Progenitor cell of endocrine pancreas (in vitro differentiated cells): ENCODE results near the gene ADA. TPM values are rescaled to one million over a fixed set of nuclear protein-coding genes. Genes with fewer than 3 reads are reported as not detected.

ENCODE experiments used
- DNase-seq: peaks from one replicate; pipeline ENCODE4 v3.0.0; 2021; ENCODE audit warnings: low spot score; ENCODE audit not compliant: unreplicated experiment
- H3K27ac Mint-ChIP-seq: 2 replicates; pipeline ENCODE4 v1.8.0; 2021; ENCODE audit warnings: mild to moderate bottlenecking, moderate library complexity, mixed read lengths
- H3K27me3 Mint-ChIP-seq: 2 replicates; pipeline ENCODE4 v1.8.0; 2021; ENCODE audit warnings: mixed read lengths
- H3K36me3 Mint-ChIP-seq: 2 replicates; pipeline ENCODE4 v1.8.0; 2022; ENCODE audit warnings: mixed read lengths; ENCODE audit not compliant: insufficient read depth
- H3K4me1 Mint-ChIP-seq: 2 replicates; pipeline ENCODE4 v1.8.0; 2021; ENCODE audit warnings: low read depth, mixed read lengths
- H3K4me3 Mint-ChIP-seq: 2 replicates; pipeline ENCODE4 v1.8.0; 2021; ENCODE audit warnings: low read depth, mild to moderate bottlenecking, moderate library complexity, mixed read lengths
- H3K9me3 Mint-ChIP-seq: 2 replicates; pipeline ENCODE4 v1.8.0; 2021; ENCODE audit warnings: low read depth, mixed read lengths
- CTCF ChIP-seq: fragments of 200-600 bp; sonication (generic); IDR thresholded peaks from one replicate; pipeline ENCODE4 v1.5.0; 2021; ENCODE audit warnings: antibody characterized with exemption, mild to moderate bottlenecking; ENCODE audit not compliant: unreplicated experiment
- total RNA-seq: library from RNA; stranded (reverse); gene quantifications from 2 replicates; pipeline ENCODE4 v1.2.1, GENCODE V29; 2021

Gene ADA
- total RNA-seq, 1 donor from 2014 or later = 11.4 TPM

- H3K27ac Mint-ChIP-seq = no peak overlapping the region
- TF ChIP-seq CTCF = no peak
- H3K9me3 Mint-ChIP-seq = no peaks in the 10 kb centered on the region
- peaks cover 5% of the 10 kb centered on the region for H3K4me1 Mint-ChIP-seq
- no peaks in the 10 kb centered on the region for H3K36me3 Mint-ChIP-seq
- H3K27me3 Mint-ChIP-seq = no peaks in the 10 kb centered on the region
- no peak overlapping the region for H3K4me3 Mint-ChIP-seq
- no peak for DNase-seq
Observed at GRCh38 chr20:44571362-44571988, 80.0 kb downstream of the ADA start.

GRCh38 chr20:44570367-44570766 is 81.1 kb downstream of the ADA start:
- Mint-ChIP-seq H3K9me3 (no peaks in the 10 kb centered on the region), H3K27me3 (no peaks in the 10 kb centered on the region), H3K4me1 (no peaks in the 10 kb centered on the region), H3K36me3 (no peaks in the 10 kb centered on the region), H3K27ac (no peak overlapping the region), H3K4me3 (no peak overlapping the region)
- DNase-seq = no peak
- no peak for TF ChIP-seq CTCF

Other genes with a start within 250 kb of the ADA start
- 23.8 and 25.2 TPM in 2 replicates for gene TTPAL, start 175.8 kb downstream of the ADA start, total RNA-seq
- 36.8 and 41.5 TPM in 2 replicates for gene SERINC3, start 129.6 kb downstream of the ADA start, total RNA-seq
- gene PKIG, start 69.1 kb downstream of the ADA start, total RNA-seq = 34.4 and 36.5 TPM in 2 replicates
- gene CCN5, start 63.7 kb upstream of the ADA start, total RNA-seq = not detected in 2 replicates
- 0.22 and 0.27 TPM in 2 replicates for gene KCNK15, start 94.2 kb upstream of the ADA start, total RNA-seq
- 6.3 and 8.2 TPM in 2 replicates for gene RIMS4, start 158.8 kb upstream of the ADA start, total RNA-seq
- gene YWHAB, start 234.0 kb upstream of the ADA start, total RNA-seq = 125 and 126 TPM in 2 replicates